GM19372 (cell line): ENCODE data around the gene ATP10D.
"Not testable (repeated sequence)": the region's sequence is repeated elsewhere in the genome, so short reads cannot be mapped to it uniquely, and the experiment has no call there.

Source experiments
- ATAC-seq: cut with Tn5 transposase; IDR thresholded peaks from one replicate; pipeline ENCODE4 v1.9.1; 2021; ENCODE audit warnings: mild to moderate bottlenecking, low read depth, moderate library complexity; ENCODE audit not compliant: unreplicated experiment

The ATP10D gene

DNA sequence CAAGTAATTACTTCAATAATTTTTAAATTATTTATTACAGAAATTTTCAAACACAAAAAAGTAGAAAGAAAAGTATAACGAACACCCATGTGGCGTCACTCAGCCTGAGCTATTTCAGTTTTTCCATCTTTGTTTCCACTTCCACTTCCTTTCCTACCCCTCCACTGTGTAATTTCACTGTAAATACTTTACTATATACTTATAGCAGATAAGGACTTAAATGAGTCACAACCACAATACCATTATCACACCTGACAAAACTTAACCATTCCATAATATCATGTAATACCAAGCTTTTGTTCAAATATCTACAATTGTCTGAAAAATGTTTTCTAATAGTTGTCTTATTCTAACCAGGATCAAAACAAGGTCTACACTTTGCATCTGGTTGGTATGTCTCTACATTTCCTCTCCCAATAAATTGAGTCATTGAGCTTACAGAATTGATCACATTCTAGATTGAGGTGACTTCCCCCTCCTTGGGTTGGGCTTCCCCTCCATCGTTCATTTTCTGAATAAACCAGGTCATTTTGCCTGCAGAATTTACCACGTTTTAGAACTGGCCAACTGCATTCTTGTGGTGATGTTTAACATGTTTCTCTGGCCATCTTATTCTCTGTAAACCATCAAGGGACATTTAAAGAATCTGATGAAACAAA, 48.7 kb downstream of the ATP10D start:
- ATAC-seq: no peak

DNA sequence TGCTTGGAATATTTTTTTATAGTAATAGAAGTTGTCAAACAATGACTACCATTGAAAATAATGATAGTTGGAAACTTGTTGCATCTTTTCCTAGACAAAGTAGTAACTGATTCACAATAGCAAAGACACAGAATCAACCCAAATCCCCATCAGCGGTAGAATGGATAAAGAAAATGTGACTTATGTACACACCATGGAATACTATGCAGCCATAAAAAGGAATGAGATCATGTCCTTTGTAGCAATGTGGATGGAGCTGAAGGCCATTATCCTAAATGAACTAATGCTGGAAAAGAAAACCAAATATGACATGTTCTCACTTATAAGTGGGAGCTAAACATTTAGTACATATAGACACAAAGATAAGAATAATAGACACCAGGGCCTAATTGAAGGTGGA, 49.7 kb downstream of the ATP10D start:
- ATAC-seq: no peak

DNA sequence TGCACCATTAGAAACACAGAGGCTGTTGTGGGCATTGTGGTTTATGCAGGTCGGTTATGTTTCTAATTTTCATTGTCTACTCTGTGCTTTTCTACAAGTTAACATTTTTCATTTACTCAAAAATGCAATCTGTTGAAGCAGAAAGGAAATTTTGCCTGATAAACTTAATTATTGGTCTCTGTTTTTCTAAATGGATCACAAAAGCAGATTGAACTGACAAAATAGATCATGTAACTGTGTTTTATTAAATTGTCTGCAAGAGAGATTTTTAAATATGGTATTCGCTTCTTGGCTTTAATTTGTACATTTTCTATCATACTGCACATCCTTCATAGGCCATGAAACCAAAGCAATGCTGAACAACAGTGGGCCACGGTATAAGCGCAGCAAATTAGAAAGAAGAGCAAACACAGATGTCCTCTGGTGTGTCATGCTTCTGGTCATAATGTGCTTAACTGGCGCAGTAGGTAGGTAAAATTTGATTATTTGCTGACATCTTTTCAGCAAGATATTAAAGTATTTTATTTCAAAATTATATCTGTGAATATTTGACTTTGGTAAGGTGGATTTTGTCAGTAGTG, 50.6 kb downstream of the ATP10D start:
- ATAC-seq: no peak

DNA sequence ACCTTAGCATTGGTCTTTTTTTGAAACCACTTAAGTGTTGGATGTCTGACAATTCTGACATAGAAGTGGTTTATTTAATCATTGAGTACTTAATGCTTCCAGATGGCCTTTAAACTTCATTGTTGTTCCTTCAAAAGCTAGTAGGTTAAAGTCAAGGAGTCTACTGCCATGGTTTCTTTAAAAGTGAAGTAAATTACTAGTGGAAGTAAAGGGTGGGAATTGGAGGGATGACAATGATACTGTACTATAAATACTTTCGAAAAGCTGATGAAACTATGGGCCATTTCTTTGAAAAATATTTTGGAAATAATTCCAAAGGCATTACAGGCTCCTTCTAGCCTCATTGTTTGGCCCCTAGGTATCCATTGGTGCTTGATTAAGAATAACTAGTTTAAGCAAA, 51.9 kb downstream of the ATP10D start:
- no peak for ATAC-seq

DNA sequence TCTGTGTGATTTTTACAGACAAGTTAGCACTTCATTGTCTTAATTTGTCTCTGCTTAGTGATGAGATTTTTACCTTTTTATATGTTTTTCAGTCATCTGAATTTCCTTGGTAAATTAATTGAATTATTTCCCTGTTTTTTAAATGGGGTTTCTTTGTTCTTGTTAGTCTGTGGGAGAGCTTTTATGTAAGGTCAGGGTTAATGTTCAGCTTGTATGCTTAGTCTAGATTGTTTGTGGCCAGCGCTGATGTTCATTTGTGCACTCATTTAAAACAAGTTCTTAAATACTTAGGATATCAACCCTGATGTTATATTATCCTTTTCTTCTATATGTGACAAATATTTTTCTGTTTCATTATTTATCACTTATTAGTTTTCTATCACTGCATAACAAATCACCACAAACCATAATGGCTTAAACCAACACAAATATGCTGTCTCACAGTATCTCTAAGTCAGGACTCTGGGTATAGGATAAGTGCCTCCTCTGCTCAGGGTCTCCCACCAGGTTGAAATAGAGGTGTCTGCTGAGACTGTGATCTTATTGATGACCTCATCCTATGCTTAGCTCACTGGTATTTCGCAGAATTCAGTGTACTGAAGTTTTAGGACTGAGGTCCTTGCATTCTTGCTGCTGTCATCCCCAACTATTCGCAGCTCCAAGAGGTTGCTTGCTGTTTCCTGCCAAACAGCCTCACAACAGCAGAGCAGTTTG, 53.2 kb downstream of the ATP10D start:
- ATAC-seq: no peak

DNA sequence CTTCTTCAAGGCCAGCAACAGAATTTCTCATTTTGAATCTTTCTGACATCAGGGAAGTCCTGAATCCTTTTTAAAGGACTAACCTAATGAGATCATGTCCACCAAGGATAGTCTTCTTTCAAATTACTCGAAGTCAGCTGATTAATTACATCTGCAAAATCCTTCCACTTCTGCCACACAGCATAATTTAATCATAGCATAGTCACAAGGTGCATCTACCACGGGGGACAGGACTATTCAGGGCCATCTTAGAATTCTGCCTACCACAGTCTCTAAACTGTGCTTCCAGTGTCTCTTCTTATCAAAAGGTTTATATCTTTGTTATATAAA, 53.7 kb downstream of the ATP10D start:
- no peak for ATAC-seq

DNA sequence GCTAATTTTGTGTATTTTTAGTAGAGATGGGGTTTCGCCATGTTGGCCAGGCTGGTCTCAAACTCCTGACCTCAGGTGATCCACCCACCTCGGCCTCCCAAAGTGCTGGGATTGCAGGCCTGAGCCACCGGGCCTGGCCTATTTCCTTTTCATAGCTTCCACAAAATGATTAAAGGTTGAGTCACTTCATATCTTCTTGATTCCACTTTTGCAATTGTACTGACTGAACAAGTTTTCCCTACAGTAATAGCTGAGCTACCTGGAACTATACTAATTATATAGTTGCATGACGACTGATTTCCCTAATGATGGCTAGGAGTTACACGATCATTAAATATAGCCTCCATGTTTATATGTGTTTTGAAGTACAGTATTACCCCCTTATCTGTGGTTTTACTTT, 57.6 kb downstream of the ATP10D start:
- ATAC-seq: not testable (repeated sequence)

DNA sequence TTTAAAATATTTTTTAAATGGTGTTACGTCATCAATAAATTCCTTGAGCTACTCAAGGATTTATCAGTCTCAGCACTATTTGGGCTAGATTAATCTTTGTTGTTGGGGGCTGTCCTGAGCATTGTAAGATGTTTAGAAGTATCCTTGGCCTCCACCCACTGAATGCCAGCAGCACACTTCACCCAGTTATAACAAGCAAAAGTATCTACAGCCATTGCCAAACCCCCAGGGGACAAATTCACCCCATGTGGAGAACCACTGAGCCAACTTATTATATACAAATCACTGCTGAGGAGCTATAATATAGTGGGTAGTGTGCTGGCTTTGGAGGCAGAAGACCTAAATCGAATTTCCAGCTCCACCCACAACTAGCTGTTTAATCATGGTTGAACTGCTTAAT, 58.3 kb downstream of the ATP10D start:
- ATAC-seq: no peak

DNA sequence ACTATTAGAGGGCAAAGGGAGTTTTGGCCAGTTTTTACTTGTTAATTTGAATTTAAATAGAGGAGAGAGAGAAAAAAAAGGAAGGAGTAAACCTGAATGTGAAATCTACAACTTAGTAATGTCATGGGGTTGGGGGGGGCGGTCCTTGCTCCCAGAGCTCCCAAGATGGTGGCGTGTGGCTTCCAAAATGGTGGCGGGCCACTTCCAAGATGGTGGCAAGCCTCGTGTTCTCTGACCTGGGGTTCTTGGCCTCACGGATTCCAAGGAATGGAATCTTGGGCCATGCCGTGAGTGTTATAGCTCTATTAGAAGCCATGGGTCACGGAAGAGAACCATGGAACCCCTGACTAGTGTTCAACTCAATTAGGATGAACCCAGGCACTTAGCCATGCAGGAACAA, 65.3 kb downstream of the ATP10D start:
- not testable (repeated sequence) for ATAC-seq

DNA sequence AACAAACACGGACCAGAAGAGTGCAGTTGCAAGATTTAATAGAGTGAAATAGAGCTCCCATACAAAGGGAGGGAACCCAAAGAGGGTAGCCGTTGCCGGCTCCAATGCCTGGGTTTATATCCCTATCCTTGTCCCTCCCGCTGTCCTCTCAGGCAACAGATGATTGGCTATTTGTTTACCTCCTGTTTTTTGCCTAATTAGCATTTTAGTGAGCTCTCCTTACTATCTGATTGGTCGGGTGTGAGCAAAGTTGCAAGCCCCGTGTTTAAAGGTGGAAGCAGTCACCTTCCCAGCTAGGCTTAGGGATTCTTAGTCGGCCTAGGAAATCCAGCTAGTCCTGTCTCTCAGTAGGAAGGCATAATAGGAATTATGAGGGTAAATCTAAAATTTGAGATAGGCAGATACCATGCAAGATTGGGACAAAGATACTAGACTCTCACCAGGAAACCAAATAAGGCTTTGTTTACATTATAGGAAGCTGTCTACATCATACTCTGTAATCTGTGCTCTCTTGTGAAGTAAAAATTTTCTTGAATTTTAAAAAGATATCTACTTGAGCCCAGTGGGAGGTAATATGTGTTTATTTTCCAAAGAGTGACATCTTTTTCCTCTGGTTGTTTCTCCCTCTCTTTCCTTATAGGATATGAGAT, 65.9 kb downstream of the ATP10D start:
- no peak for ATAC-seq

DNA sequence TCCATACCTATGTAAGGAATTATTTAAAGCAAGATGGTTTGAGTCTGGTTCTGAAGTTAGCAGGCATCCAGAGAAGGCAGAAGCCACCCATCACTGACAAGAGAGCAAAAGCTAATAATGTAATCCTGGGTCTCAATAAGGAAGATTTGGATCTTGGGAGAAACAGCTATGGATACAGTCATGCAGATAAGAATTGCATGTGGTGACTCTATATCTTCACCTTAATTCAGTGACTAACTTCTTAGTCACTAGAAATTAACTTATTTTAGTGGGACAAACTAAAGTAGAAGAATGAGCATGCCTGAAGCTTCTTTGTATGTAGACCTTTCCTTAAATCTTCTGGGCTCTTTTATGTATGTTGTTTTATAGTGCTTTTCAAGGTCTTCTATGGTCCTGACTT, 66.6 kb downstream of the ATP10D start:
- ATAC-seq: no peak

DNA sequence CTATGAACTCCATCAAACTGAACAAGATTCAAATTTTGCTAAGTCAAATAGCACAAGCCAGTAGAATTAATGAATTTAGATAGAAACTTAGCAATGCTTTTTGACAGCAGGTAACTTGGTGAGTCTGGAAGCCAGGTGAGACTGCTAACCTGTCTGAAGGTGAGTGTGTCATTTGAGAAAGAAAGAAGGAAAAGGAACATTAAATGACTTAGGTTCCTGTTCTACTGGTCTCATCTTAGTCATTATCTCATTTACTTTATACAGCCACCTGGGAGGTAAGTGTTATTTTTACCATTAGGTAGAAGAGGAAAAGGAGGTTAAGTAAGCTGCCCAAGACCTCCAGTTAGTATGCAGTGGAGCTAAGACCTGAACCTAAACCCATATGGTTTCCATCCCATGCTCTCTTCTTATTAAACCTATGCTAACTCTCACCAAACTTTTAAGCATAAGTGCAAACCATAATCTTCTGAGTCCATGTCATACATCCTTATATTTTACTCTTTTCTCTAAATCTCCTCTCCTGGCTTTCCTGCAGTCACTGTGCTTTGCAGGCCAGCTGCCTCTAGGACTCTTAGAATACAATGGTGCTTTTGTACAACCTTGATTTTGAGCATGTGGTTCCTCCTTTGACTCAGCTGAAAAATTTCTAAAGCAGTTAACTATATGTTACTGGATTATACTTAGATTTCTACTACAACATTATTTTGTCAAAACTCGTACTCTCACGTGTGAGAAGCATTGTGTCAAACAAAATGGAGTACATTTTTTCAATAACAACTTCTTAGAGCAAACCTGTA, 68.5 kb downstream of the ATP10D start:
- ATAC-seq: no peak

DNA sequence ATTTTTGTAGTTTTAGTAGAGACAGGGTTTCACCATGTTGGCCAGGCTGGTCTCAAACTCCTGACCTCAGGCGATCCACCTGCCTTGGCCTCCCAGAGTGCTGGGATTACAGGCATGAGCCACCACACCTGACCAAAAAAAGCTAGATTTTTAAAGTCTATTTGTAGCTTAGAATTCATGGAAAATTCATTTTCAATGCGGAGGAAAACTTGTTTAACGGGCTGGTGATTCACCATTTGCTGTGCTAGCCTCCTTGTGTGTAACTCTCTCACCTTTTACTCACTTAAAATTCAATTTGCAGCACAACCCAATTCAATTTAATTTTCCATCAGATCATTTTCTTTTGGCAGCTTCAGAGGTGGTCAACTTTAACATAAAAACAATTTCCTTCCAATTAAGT, 70.8 kb downstream of the ATP10D start:
- ATAC-seq: not testable (repeated sequence)

DNA sequence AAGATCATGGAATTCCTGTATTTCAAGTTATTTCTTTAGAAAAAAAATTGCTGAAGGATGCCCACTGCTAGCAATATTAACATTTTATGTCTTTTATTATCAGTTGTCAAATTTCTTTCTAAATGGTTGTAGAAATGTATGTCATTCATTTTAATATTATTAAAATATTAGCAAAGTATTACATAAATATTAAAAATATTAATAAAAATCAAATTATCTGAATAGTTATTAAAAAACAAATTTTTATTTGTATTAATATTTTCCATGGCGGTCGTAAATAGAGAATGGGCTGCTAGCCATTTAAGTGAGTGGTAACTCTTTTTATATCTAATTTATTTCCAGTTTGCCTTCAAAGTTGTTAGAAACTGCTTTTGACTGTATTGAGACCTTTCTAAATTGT, 72.2 kb downstream of the ATP10D start:
- ATAC-seq: no peak

DNA sequence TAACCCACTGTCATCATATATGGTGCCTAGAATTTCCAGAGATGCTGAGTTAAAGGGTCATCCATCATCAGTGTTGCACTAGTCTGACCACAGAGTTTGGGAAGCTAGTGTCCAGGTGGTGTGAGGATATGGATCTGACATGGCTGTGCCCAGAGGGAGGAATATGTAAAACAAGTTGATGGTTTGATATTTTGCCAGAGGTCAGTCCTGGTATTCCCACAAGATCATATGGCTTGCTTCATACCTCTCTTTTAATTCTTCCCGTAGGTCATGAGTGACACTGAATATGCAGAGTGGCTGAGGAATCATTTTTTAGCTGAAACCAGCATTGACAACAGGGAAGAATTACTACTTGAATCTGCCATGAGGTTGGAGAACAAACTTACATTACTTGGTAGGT, 75.6 kb downstream of the ATP10D start:
- ATAC-seq: no peak

DNA sequence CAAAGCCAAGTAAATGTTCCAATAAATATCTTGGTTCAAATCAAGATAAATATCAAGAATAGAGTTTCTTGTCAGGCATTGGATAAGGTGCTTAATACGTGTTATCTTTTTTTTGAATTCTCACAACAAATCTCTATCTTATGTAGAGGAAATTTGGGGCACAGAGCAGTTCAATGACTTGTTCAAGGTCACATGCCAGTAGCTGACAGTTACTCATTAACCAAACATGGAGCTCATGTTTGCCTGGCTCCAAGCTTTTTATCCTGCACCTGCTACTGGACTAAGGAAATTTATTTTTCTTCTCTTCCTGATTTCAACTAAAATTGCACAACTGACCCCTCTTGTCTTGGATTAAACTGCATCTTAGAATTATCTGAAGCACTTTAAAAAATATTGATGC, 76.3 kb downstream of the ATP10D start:
- no peak for ATAC-seq

DNA sequence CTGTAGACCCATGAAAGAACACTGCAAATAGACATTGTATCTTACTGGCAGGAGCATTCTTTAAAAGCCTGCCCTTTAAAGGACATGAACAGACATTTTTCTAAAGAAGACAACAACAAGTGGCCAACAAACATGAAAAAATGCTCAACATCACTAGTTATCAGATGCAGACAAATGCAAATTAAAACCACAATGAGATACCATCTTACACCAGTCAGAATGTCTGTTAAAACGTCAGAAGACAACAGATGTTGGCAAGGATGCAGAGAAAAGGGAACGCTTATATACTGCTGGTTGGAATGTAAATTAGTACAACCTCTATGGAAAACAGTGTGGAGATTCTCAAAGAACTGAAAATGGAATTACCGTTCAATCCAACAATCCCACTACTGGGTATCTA, 77.2 kb downstream of the ATP10D start:
- no peak for ATAC-seq

DNA sequence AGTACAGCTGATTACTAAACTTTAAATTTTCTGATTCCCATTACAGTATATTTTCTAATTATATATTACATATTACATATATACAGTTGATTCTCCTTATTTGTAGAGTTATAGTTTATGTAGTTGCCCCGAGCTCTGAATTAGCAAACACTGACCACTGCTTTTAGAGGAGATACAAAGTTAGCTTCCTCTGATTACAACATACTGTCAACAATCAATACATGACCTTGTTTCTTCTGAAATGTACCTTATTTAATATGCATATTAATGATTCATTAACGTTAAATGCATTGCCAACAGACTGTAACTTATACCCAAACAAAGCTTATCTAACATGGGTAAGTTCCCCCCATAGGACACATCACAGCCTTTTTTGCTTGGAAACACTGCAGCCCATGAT, 81.5 kb downstream of the ATP10D start:
- no peak for ATAC-seq

DNA sequence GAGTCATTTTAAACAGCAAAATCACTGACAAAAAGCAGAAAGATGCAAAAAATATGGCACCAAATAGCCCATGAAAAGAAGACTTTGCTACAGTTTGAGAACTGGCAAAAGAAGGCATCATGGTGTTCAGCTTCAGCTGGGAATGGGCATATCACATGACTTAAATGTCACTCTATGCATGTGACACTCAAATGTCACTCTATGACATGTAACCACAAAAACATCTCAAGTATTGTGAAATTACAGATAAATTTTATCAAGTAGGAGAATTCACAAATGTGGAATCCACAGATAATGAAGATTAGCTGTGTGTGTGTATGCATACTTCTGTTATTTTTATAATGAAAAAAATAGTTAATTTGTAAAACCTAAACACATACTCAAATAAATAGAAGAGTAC, 81.9 kb downstream of the ATP10D start:
- no peak for ATAC-seq

DNA sequence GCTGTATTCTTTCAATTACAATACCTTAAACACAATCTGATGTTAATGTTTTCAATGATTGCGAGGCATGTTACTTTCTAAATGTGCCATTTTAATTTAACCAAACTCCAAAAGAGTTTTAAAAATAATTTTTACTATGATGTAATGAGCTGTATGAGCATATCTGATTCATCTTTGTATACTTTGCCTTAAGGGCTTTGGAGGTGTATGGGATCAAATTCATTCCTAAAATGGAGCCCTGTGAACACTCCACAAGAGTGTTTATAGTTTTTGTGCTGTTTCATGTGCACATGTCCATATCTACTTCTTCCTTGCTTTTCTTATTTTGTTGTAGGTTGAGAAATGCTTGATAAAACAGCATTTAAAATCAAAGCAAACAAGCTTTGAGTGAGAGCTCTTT, 82.4 kb downstream of the ATP10D start:
- no peak for ATAC-seq

DNA sequence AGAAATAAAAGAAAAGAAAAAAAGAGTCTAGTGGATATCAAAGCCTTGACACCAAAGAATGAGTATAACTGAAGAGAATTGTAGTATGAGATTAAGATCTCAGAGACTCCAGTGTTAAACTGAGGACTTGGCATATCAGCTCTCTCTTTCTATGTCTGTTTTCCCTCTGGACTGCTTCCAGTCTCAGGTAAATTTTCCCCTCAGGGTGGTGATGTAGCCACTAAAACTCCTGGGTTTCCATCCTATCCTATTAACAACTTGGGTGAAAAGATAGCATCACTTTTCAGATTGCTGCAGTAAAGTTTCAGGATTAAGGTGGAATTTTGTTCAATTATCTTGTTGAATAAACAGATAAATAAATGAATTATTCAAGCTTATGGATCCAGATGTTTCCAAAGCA, 85.7 kb downstream of the ATP10D start:
- ATAC-seq: no peak
